Neural crest cell (in vitro differentiated cells): ENCODE measurements around the gene BCAN. TPM values are rescaled to one million over a fixed set of nuclear protein-coding genes. Genes with fewer than 3 reads are reported as not detected.

Experiments
- DNase-seq: peaks from one replicate; pipeline ENCODE4 v3.0.0; 2021; ENCODE audit warnings: low read depth, mixed read lengths, low spot score
- H3K27ac Mint-ChIP-seq: one replicate; pipeline ENCODE4 v1.8.0; 2021; ENCODE audit warnings: mild to moderate bottlenecking, mixed read lengths; ENCODE audit not compliant: unreplicated experiment
- H3K27me3 Mint-ChIP-seq: 2 replicates; pipeline ENCODE4 v1.8.0; 2021; ENCODE audit warnings: low read depth, mild to moderate bottlenecking, mixed read lengths
- H3K36me3 Mint-ChIP-seq: 2 replicates; pipeline ENCODE4 v1.8.0; 2021; ENCODE audit warnings: low read depth, mild to moderate bottlenecking, mixed read lengths
- H3K4me1 Mint-ChIP-seq: 2 replicates; pipeline ENCODE4 v1.8.0; 2021; ENCODE audit warnings: mixed read lengths
- H3K4me3 Mint-ChIP-seq: one replicate; pipeline ENCODE4 v1.8.0; 2021; ENCODE audit warnings: mild to moderate bottlenecking, mixed read lengths
- H3K9me3 Mint-ChIP-seq: 2 replicates; pipeline ENCODE4 v1.8.0; 2021; ENCODE audit warnings: mixed read lengths
- CTCF ChIP-seq: fragments of 200-600 bp; sonication (generic); conservative IDR thresholded peaks from 2 replicates; pipeline ENCODE4 v1.5.0; 2021; ENCODE audit warnings: antibody characterized with exemption, mild to moderate bottlenecking
- total RNA-seq: library from RNA; stranded (reverse); gene quantifications from 2 replicates; pipeline ENCODE4 v1.2.1, GENCODE V29; 2021

BCAN gene
- total RNA-seq, 1 donor from 2014 or later: 2.4 TPM

DNA sequence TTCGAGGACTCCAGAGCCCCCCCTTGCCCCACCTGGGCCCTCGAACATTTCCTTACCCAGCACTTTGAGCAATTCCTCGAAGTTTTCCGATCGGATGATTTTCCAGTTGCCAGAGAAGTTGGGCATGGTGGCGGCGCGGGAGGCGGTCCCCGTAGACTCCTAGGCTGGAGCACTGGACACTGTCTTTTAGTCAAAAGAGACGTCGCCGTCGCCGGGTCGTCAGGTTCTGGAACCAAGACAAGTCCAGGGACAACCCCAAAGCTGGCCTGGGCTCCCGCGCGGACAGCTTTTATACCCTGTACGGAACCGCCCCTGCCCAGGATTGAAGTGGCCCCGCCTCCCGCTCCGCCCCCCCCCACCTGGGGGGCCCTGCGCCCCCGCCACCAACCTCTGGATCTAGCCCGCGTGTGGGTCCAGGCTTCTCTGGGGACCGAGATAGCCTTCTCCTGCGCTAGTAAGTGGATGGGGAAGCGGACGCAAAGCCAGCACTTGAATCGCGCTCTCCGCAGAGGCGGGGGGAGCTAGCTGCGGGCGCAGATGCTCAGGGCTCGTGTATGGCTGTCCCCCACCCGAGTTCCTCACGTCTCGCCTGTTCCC, 63.5 kb downstream of the BCAN start, which contains the start of gene CRABP2:
TSS of gene CRABP2 (minus strand) at position 263 of the 597 bp plus-strand sequence. CDS start at position 126, 137 bp downstream.
- peak within 1 kb of the TSS; percentile 95 for H3K4me3 Mint-ChIP-seq

GRCh38 chr1:156705918-156706656, 64.2 kb downstream of the BCAN start:
- Mint-ChIP-seq H3K27ac (peak overlapping the region; percentile 99), H3K4me3 (peak overlapping the region; percentile 95), H3K4me1 (peaks cover 85% of the 10 kb centered on the region), H3K27me3 (peaks cover 30% of the 10 kb centered on the region), H3K9me3 (no peaks in the 10 kb centered on the region), H3K36me3 (peaks cover 3% of the 10 kb centered on the region)
- peak; percentile 94 for TF ChIP-seq CTCF
- peak; percentile 96 for DNase-seq

More for the DNA sequence above, 63.5 kb downstream of the BCAN start, which contains the start of gene CRABP2:
- Mint-ChIP-seq H3K36me3 (peaks cover 6% of the 10 kb centered on the region), H3K9me3 (no peaks in the 10 kb centered on the region), H3K27me3 (peaks cover 30% of the 10 kb centered on the region), H3K27ac (peak within 1 kb of the TSS; percentile 99), H3K4me1 (peaks cover 82% of the 10 kb centered on the region)
- no peak for TF ChIP-seq CTCF
- DNase-seq: no peak

DNA sequence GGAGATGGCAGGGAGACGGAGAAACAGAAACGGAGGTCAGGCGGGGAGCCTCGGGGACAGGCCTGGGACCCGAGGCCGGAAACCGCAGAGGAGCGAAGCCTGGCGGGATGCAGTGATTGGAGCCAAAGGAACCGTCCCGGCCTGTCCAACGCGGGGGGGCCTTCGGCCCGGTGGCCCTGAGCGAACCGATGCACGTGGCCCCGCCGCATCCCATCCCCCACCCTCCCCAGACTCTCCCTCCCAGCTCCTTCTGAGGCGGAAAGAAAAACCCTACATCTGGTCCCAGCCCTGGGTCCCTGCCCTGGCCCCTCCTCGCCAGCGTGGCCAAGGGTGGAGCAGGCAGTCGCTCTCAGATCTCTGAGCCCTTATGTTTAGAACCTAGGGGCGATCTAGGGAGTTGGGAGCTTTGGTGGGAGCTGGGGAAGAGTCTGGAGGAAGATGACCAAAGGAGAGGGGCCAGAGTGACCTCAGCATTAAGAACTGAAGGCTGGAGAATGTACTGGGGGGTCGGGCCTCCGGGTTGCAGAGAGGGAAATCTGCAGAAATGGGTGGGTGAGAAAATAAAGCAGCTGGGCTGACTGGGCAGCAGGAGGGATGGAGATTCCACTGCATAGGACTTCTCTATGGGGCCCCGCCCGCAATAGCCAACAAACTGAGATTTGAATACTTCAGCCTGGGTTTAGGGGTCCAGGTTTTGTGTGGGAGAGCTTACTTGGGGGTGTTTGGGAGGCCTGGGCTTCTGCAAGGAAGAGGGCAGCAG, 64.9 kb downstream of the BCAN start:
- peaks cover 82% of the 10 kb centered on the region for H3K4me1 Mint-ChIP-seq

GRCh38 chr1:156707417-156708217, 65.7 kb downstream of the BCAN start:
- H3K27ac Mint-ChIP-seq: peak overlapping the region; percentile 99
- peak overlapping the region; percentile 95 for H3K4me3 Mint-ChIP-seq
- no peak for TF ChIP-seq CTCF
- H3K36me3 Mint-ChIP-seq: no peaks in the 10 kb centered on the region
- H3K27me3 Mint-ChIP-seq: peaks cover 30% of the 10 kb centered on the region
- H3K4me1 Mint-ChIP-seq: peaks cover 78% of the 10 kb centered on the region
- DNase-seq: no peak
- no peaks in the 10 kb centered on the region for H3K9me3 Mint-ChIP-seq

More for the DNA sequence above, 64.9 kb downstream of the BCAN start:
- DNase-seq: no peak
- Mint-ChIP-seq H3K9me3 (no peaks in the 10 kb centered on the region), H3K27ac (peak overlapping the region; percentile 99), H3K27me3 (peaks cover 30% of the 10 kb centered on the region), H3K36me3 (no peaks in the 10 kb centered on the region), H3K4me3 (peak overlapping the region; percentile 95)
- TF ChIP-seq CTCF: no peak

GRCh38 chr1:156708218-156708661, 66.3 kb downstream of the BCAN start:
- peak overlapping the region; percentile 86 for H3K4me3 Mint-ChIP-seq
- H3K36me3 Mint-ChIP-seq: no peaks in the 10 kb centered on the region
- TF ChIP-seq CTCF: no peak
- peak overlapping the region; percentile 96 for H3K27ac Mint-ChIP-seq
- no peaks in the 10 kb centered on the region for H3K9me3 Mint-ChIP-seq
- no peak for DNase-seq
- H3K4me1 Mint-ChIP-seq: peaks cover 71% of the 10 kb centered on the region
- H3K27me3 Mint-ChIP-seq: peaks cover 30% of the 10 kb centered on the region
